Measurements from ENCODE around the gene TADA3. TPM values are rescaled to one million over a fixed set of nuclear protein-coding genes. Genes with fewer than 3 reads are reported as not detected.

The TADA3 gene
- total RNA-seq, 1 experiment from 2014 or later = 49.2 TPM

DNA sequence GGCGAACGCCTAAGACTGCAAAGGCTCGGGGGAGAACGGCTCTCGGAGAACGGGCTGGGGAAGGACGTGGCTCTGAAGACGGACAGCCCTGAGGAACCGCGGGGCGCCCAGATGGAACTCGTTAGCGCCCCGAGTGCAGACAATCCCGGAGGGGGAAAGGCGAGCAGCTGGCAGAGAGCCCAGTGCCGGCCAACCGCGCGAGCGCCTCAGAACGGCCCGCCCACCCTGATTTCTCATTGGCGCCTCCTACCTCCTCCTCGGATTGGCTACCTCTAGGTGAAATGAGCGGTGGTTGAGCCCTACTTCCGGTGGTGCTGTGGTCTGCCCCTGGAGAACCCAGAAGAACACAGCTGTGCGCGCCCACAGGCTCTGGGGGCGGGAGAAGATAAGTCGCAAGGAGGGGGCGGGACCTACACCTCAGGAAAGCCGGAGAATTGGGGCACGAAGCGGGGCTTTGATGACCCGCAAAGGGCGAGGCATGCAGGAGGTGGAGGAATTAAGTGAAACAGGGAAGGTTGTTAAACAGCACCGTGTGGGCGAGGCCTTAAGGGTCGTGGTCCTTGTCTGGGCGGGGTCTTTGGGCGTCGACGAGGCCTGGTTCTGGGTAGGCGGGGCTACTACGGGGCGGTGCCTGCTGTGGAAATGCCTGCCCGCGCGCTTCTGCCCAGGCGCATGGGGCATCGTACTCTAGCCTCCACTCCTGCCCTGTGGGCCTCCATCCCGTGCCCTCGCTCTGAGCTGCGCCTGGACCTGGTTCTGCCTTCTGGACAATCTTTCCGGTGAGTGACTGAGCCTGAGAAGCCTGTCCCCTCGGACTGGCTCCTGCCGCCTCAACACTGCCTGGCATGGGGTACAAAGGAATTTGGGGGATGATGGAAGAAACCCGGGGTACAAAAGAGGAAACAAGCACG lies 42.4 kb downstream of the TADA3 start, which contains the start of gene OGG1:
TSS of gene OGG1 (plus strand) at position 308 of the 911 bp plus-strand sequence. CDS start at position 643, 335 bp downstream.
- Mint-ChIP-seq H3K4me3 (ENCODE audit: unreplicated experiment) (peak within 1 kb of the TSS; percentile 88), H3K36me3 (ENCODE audit: insufficient read depth, unreplicated experiment) (peaks cover 24% of the 10 kb centered on the region), H3K4me1 (ENCODE audit: low read depth, unreplicated experiment) (no peaks in the 10 kb centered on the region), H3K27me3 (ENCODE audit: insufficient read depth, unreplicated experiment) (no peaks in the 10 kb centered on the region), H3K9me3 (ENCODE audit: unreplicated experiment) (no peaks in the 10 kb centered on the region), H3K27ac (ENCODE audit: unreplicated experiment) (peak within 1 kb of the TSS; percentile 89)
- Histone ChIP-seq H3K27me3 (replicated peaks; ENCODE audit: control insufficient read depth, insufficient read depth, low read length) (no peaks in the 10 kb centered on the region), H3K36me3 (ENCODE audit: control insufficient read depth, insufficient read depth, low read length) (peaks cover 1% of the 10 kb centered on the region; the same call in 1 of the 2 replicates), H3K4me1 (peaks cover 8% of the 10 kb centered on the region; the same call in 1 of the 2 replicates), H3K9me3 (no peaks in the 10 kb centered on the region), H3K4me3 (ENCODE audit: low read depth, low read length) (peak within 1 kb of the TSS; percentile 94)
- TF ChIP-seq, protein P1, sequence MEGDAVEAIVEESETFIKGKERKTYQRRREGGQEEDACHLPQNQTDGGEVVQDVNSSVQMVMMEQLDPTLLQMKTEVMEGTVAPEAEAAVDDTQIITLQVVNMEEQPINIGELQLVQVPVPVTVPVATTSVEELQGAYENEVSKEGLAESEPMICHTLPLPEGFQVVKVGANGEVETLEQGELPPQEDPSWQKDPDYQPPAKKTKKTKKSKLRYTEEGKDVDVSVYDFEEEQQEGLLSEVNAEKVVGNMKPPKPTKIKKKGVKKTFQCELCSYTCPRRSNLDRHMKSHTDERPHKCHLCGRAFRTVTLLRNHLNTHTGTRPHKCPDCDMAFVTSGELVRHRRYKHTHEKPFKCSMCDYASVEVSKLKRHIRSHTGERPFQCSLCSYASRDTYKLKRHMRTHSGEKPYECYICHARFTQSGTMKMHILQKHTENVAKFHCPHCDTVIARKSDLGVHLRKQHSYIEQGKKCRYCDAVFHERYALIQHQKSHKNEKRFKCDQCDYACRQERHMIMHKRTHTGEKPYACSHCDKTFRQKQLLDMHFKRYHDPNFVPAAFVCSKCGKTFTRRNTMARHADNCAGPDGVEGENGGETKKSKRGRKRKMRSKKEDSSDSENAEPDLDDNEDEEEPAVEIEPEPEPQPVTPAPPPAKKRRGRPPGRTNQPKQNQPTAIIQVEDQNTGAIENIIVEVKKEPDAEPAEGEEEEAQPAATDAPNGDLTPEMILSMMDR (IDR thresholded peaks at IDR 0.05; ENCODE audit: insufficient read depth in 1 of 2, low read depth in 1 of 2, low read length in 1 of 2, severe bottlenecking in 1 of 2, unreplicated experiment in 1 of 2) = peak in 1 of 2 experiments; percentile 29
- DNase-seq = peak; percentile 97 to 98
- POLR2A ChIA-PET = interaction anchor here (0.6 to 1.8 kb wide), 6 partner anchors 17 to 197 kb away, joined by 3 to 14 read pairs (median 4); partner anchors contain the start of genes ARPC4, BRPF1 and TADA3
- BruUV-seq (replicated peaks) = TSS peak; percentile 53
- CTCF ChIA-PET = interaction anchor here (1.0 to 1.4 kb wide), 5 partner anchors 19 to 246 kb away, joined by 3 to 7 read pairs (median 5); partner anchors contain the start of genes ARPC4 and BRPF1
- intact Hi-C loops (cut with micrococcal nuclease; ENCODE audit: unreplicated experiment) = loop anchor here (1.0 to 2.0 kb wide), 3 partner anchors 19 to 42 kb away; partner anchors contain the start of genes BRPF1 and TADA3

DNA sequence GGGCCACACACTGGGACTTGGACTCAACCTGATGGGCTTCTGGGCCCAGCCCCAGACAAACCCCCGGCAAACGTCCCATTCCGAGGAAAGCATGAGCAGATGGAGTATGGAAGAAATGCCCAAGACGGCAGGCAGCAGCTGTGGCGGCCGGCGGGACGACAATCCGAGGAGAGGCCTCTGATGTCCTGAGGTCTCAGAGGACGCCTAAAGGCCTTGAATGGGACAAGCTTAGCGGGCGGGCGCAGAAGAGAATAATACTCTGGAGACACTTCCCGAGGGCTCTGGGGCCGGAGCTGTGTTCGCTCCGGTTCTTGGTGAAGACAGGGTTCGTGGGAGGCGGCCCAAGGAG lies 43.0 kb downstream of the TADA3 start:
- no peaks in the 10 kb centered on the region for H3K27me3 Mint-ChIP-seq (ENCODE audit: insufficient read depth, unreplicated experiment)
- CTCF ChIA-PET = interaction anchor here (0.5 to 1.4 kb wide), 6 partner anchors 18 to 246 kb away, joined by 3 to 7 read pairs (median 5); partner anchors contain the start of genes ARPC4 and BRPF1
- no peak for DNase-seq
- Histone ChIP-seq H3K9me3 (no peaks in the 10 kb centered on the region), H3K36me3 (ENCODE audit: control insufficient read depth, insufficient read depth, low read length) (peaks cover 1% of the 10 kb centered on the region; the same call in 1 of the 2 replicates), H3K27me3 (replicated peaks; ENCODE audit: control insufficient read depth, insufficient read depth, low read length) (no peaks in the 10 kb centered on the region), H3K4me3 (ENCODE audit: low read depth, low read length) (peak overlapping the region; percentile 94), H3K4me1 (peaks cover 8% of the 10 kb centered on the region; the same call in 1 of the 2 replicates)
- peak overlapping the region; percentile 89 for H3K27ac Mint-ChIP-seq (ENCODE audit: unreplicated experiment)
- no peaks in the 10 kb centered on the region for H3K4me1 Mint-ChIP-seq (ENCODE audit: low read depth, unreplicated experiment)
- peak overlapping the region; percentile 88 for H3K4me3 Mint-ChIP-seq (ENCODE audit: unreplicated experiment)
- H3K36me3 Mint-ChIP-seq (ENCODE audit: insufficient read depth, unreplicated experiment) = peaks cover 24% of the 10 kb centered on the region
- intact Hi-C loops (cut with micrococcal nuclease; ENCODE audit: unreplicated experiment) = loop anchor here (1.0 to 2.0 kb wide), 2 partner anchors 18 to 22 kb away; partner anchors contain the start of gene BRPF1
- TSS peak; percentile 73 for BruUV-seq (replicated peaks)
- TF ChIP-seq, protein P1 (IDR thresholded peaks at IDR 0.05; ENCODE audit: insufficient read depth in 1 of 2, low read depth in 1 of 2, low read length in 1 of 2, severe bottlenecking in 1 of 2, unreplicated experiment in 1 of 2) = no peak
- POLR2A ChIA-PET = interaction anchor here (0.6 to 1.8 kb wide), 6 partner anchors 16 to 197 kb away, joined by 3 to 14 read pairs (median 4); partner anchors contain the start of genes ARPC4, BRPF1 and TADA3
- H3K9me3 Mint-ChIP-seq (ENCODE audit: unreplicated experiment) = no peaks in the 10 kb centered on the region

DNA sequence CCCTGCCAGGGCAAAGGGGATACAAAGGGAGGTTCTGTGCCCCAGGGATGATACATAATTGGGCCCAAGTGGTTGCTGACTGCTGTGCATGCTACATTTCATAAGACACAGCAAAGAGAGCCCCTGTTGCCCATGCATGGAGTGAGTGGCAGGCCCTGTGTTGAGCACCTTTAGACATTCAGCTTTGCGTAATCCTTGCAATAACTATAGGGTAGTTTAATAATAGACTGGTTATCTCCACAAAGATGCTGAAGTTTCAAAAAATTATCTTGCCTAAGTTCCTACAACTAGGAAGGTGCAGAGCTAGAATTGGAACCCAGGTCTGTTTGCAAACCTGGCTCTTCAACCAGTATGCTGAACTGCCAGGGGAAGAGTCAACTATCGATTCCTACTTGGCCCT lies 44.2 kb downstream of the TADA3 start:
- TF ChIP-seq, protein P1 (IDR thresholded peaks at IDR 0.05; ENCODE audit: insufficient read depth in 1 of 2, low read depth in 1 of 2, low read length in 1 of 2, severe bottlenecking in 1 of 2, unreplicated experiment in 1 of 2) = no peak
- H3K27ac Mint-ChIP-seq (ENCODE audit: unreplicated experiment) = no peak overlapping the region
- no peaks in the 10 kb centered on the region for H3K9me3 Mint-ChIP-seq (ENCODE audit: unreplicated experiment)
- Histone ChIP-seq H3K36me3 (ENCODE audit: control insufficient read depth, insufficient read depth, low read length) (peaks cover 1% of the 10 kb centered on the region; the same call in 1 of the 2 replicates), H3K4me3 (ENCODE audit: low read depth, low read length) (no peak overlapping the region), H3K9me3 (no peaks in the 10 kb centered on the region), H3K27me3 (replicated peaks; ENCODE audit: control insufficient read depth, insufficient read depth, low read length) (no peaks in the 10 kb centered on the region), H3K4me1 (peaks cover 8% of the 10 kb centered on the region; the same call in 1 of the 2 replicates)
- H3K36me3 Mint-ChIP-seq (ENCODE audit: insufficient read depth, unreplicated experiment) = peaks cover 24% of the 10 kb centered on the region
- peak overlapping the region; percentile 88 for H3K4me3 Mint-ChIP-seq (ENCODE audit: unreplicated experiment)
- no peaks in the 10 kb centered on the region for H3K27me3 Mint-ChIP-seq (ENCODE audit: insufficient read depth, unreplicated experiment)
- intact Hi-C loops (cut with micrococcal nuclease; ENCODE audit: unreplicated experiment) = loop anchor here (2.0 kb wide), 1 partner anchor 23 kb away; no protein-coding TSS in a partner anchor
- POLR2A ChIA-PET = no interaction called here
- no TSS peak for BruUV-seq (replicated peaks)
- CTCF ChIA-PET = no interaction called here
- no peak for DNase-seq
- H3K4me1 Mint-ChIP-seq (ENCODE audit: low read depth, unreplicated experiment) = no peaks in the 10 kb centered on the region
